HL-60 (cell line): ENCODE measurements around the gene TMPRSS12.

Experiments used
- DNase-seq, 2 experiments: peaks; one replicate each; pipeline ENCODE4 v3.0.0-alpha.2; 2010 to 2020; ENCODE audit warnings: low read depth in 1 of 2, low spot score in 1 of 2
- H3K27ac ChIP-seq: fragments of 250-450 bp; sonication (Bioruptor Pico); replicated peaks from 2 replicates; pipeline ENCODE4 v1.5.1; 2020; ENCODE audit warnings: mild to moderate bottlenecking, moderate library complexity
- H3K27me3 ChIP-seq: fragments of 250-450 bp; sonication (Bioruptor Pico); 2 replicates; pipeline ENCODE4 v1.5.1; 2021; ENCODE audit warnings: mild to moderate bottlenecking, moderate library complexity; ENCODE audit not compliant: insufficient read depth, poor library complexity, severe bottlenecking
- H3K4me3 ChIP-seq: replicated peaks from 2 replicates; pipeline ENCODE4 v1.5.1; 2011; ENCODE audit warnings: mild to moderate bottlenecking, control low read depth, low read length; ENCODE audit not compliant: insufficient read depth
- GABPA ChIP-seq: IDR thresholded peaks from 2 replicates; pipeline ENCODE4 v1.6.1; 2012; ENCODE audit warnings: low read depth
- POLR2AphosphoS5 ChIP-seq: IDR thresholded peaks from 2 replicates; pipeline ENCODE4 v1.6.1; 2012; ENCODE audit warnings: low read depth
- SPI1 ChIP-seq: IDR thresholded peaks from 2 replicates; pipeline ENCODE4 v1.6.1; 2012; ENCODE audit warnings: low read depth, mild to moderate bottlenecking, borderline replicate concordance
- long read RNA-seq: library from polyadenylated mRNA; unstranded; transcript quantifications from one replicate; pipeline ENCODE4 v2.0.0, GENCODE V29; 2020
- TF ChIP-seq, protein P1 (sequence below): IDR thresholded peaks from 2 replicates; pipeline ENCODE4 v1.6.1; 2012; ENCODE audit warnings: low read depth; ENCODE audit not compliant: insufficient replicate concordance
- TF ChIP-seq, protein P2 (sequence below): IDR thresholded peaks from one replicate; pipeline ENCODE4 v1.5.1; 2011; ENCODE audit warnings: low read length, control low read depth, inconsistent platforms; ENCODE audit not compliant: insufficient read depth

The TMPRSS12 gene, protein sequence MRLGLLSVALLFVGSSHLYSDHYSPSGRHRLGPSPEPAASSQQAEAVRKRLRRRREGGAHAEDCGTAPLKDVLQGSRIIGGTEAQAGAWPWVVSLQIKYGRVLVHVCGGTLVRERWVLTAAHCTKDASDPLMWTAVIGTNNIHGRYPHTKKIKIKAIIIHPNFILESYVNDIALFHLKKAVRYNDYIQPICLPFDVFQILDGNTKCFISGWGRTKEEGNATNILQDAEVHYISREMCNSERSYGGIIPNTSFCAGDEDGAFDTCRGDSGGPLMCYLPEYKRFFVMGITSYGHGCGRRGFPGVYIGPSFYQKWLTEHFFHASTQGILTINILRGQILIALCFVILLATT
- long read RNA-seq, result 0 reads

DNA sequence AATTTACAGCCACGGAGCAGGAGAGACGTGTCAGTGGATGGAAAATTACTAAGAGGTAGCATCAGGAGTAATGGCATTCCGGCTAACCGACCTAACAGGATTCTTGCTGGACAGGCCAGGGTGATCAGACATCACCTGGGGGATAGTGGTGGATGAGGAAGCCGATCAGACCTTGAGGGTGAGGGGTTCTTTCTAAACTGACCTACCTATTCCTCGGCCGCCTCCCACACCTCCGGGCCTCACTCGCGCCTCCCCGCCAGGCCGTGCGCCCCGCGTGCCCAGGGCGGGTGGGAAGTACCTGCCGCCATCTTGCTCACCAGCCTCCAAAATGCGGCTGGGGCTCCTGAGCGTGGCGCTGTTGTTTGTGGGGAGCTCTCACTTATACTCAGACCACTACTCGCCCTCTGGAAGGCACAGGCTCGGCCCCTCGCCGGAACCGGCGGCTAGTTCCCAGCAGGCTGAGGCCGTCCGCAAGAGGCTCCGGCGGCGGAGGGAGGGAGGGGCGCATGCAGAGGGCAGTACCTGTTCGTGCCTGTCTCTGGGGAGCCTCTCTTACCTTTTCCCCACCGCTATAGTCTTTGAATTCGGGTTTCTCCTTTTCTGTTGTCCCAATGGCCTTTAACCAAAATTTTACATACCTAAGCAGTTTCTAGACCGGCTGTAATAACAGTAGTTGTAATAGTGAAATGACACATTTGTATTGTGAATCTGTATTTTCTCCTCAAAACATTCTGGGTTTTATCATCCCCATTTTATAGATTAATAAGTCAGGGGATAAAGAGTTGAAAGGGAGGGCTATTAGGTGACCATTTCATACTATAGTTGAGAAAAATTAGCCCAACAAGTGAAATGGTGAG is at the start of gene TMPRSS12:
TMPRSS12 (plus strand) TSS at position 290 of the 857 bp plus-strand sequence; CDS start at position 329, 39 bp downstream.
- Histone ChIP-seq H3K27ac (no peak within 1 kb of the TSS), H3K27me3 (no peaks in the 10 kb centered on the region), H3K4me3 (no peak within 1 kb of the TSS)
- DNase-seq, result no peak
- TF ChIP-seq SPI1, result no peak
- TF ChIP-seq POLR2AphosphoS5, result no peak
- TF ChIP-seq, protein P1, sequence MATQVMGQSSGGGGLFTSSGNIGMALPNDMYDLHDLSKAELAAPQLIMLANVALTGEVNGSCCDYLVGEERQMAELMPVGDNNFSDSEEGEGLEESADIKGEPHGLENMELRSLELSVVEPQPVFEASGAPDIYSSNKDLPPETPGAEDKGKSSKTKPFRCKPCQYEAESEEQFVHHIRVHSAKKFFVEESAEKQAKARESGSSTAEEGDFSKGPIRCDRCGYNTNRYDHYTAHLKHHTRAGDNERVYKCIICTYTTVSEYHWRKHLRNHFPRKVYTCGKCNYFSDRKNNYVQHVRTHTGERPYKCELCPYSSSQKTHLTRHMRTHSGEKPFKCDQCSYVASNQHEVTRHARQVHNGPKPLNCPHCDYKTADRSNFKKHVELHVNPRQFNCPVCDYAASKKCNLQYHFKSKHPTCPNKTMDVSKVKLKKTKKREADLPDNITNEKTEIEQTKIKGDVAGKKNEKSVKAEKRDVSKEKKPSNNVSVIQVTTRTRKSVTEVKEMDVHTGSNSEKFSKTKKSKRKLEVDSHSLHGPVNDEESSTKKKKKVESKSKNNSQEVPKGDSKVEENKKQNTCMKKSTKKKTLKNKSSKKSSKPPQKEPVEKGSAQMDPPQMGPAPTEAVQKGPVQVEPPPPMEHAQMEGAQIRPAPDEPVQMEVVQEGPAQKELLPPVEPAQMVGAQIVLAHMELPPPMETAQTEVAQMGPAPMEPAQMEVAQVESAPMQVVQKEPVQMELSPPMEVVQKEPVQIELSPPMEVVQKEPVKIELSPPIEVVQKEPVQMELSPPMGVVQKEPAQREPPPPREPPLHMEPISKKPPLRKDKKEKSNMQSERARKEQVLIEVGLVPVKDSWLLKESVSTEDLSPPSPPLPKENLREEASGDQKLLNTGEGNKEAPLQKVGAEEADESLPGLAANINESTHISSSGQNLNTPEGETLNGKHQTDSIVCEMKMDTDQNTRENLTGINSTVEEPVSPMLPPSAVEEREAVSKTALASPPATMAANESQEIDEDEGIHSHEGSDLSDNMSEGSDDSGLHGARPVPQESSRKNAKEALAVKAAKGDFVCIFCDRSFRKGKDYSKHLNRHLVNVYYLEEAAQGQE, result no peak
- TF ChIP-seq, protein P2, sequence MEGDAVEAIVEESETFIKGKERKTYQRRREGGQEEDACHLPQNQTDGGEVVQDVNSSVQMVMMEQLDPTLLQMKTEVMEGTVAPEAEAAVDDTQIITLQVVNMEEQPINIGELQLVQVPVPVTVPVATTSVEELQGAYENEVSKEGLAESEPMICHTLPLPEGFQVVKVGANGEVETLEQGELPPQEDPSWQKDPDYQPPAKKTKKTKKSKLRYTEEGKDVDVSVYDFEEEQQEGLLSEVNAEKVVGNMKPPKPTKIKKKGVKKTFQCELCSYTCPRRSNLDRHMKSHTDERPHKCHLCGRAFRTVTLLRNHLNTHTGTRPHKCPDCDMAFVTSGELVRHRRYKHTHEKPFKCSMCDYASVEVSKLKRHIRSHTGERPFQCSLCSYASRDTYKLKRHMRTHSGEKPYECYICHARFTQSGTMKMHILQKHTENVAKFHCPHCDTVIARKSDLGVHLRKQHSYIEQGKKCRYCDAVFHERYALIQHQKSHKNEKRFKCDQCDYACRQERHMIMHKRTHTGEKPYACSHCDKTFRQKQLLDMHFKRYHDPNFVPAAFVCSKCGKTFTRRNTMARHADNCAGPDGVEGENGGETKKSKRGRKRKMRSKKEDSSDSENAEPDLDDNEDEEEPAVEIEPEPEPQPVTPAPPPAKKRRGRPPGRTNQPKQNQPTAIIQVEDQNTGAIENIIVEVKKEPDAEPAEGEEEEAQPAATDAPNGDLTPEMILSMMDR, result no peak
- TF ChIP-seq GABPA, result no peak

DNA sequence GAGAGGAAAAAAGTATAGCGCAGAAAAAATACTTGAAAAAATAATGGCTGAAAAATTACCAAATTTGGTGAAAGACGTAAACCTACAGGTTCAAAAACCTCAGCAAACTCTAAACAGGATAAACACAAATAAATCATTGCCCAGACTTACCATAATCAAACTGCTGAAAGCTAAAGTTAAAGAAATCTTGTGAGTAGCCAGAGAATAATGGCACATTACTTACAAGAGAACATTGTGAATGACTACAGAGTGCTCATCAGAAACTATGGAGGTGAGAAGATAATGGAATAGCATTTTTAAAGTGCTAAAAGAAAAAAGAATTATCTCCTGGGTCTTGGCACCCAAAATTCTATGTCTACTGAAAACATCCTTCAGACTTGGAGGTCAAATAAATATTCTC is 42.8 kb upstream of the TMPRSS12 start:
- Histone ChIP-seq H3K27me3 (no peaks in the 10 kb centered on the region), H3K27ac (no peak overlapping the region), H3K4me3 (no peak overlapping the region)
- TF ChIP-seq, protein P1, result no peak
- TF ChIP-seq GABPA (no peak), POLR2AphosphoS5 (no peak), SPI1 (no peak)
- TF ChIP-seq, protein P2, result no peak
- DNase-seq, result no peak

DNA sequence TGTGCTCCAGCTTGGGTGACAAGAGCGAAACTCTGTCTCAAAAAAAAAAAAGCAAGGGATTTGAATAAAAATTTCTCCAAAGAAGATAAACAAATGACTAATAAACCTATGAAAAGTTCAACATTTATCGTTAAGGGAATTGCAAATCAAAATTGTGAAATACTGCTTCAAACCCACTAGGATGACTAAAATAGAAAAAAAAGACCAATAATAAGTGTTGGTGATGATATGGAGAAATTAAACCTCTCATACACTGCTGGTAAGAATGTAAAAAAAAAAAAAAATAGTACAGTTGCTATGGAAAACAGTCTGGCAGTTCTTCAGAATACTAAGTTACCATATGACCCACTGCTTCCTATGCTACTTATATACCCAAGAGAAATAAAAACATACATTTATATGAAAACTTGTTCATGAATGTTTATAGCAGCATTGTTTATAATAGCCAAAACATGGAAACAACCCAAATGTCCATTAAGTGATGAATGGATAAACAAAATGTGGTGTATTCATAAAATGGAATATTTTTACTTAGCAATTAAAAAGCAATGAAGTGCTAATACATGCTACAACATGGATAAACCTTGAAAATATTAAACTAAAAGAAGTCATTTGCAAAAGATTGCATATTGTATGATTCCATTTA is 39.4 kb upstream of the TMPRSS12 start:
- H3K27ac ChIP-seq, result no peak overlapping the region
- H3K4me3 ChIP-seq, result no peak overlapping the region
- DNase-seq, result no peak
- no peaks in the 10 kb centered on the region for H3K27me3 ChIP-seq
- TF ChIP-seq, protein P1, result no peak
- TF ChIP-seq GABPA (no peak), SPI1 (no peak), POLR2AphosphoS5 (no peak)
- TF ChIP-seq, protein P2, result no peak
